ENCODE results near the gene SCAP. TPM values are rescaled to one million over a fixed set of nuclear protein-coding genes. Genes with fewer than 3 reads are reported as not detected.

The SCAP gene
- total and polyA plus RNA-seq, 2 experiments from 2014 or later, result 35.5 to 141 TPM

DNA sequence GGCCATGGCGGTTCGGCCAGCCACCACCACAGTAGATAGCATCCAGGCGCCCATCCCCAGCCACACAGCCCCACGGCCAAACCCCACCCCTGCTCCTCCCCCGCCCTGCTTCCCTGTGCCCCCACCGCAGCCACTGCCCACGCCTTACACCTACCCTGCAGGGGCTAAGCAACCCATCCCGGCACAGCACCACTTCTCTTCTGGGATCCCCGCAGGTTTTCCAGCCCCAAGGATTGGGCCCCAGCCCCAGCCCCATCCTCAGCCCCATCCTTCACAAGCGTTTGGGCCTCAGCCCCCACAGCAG lies 65.4 kb downstream of the SCAP start (continued):
- no peak for TF ChIP-seq ZNF331 (CRISPR knock-in tag; IDR thresholded peaks at IDR 0.05; ENCODE audit: low read depth)
- TF ChIP-seq EZH2phosphoT487 (IDR thresholded peaks at IDR 0.05; ENCODE audit: unreplicated experiment), result no peak
- TF ChIP-seq, protein P1, sequence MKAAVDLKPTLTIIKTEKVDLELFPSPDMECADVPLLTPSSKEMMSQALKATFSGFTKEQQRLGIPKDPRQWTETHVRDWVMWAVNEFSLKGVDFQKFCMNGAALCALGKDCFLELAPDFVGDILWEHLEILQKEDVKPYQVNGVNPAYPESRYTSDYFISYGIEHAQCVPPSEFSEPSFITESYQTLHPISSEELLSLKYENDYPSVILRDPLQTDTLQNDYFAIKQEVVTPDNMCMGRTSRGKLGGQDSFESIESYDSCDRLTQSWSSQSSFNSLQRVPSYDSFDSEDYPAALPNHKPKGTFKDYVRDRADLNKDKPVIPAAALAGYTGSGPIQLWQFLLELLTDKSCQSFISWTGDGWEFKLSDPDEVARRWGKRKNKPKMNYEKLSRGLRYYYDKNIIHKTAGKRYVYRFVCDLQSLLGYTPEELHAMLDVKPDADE (IDR thresholded peaks at IDR 0.05), result no peak
- no peak for TF ChIP-seq STAT1 (IDR thresholded peaks at IDR 0.05; ENCODE audit: unreplicated experiment)
- TF ChIP-seq CREB1 (CRISPR knock-in tag; IDR thresholded peaks at IDR 0.05; ENCODE audit: low read depth), result no peak
- TF ChIP-seq NANOG (IDR thresholded peaks at IDR 0.05; ENCODE audit: borderline replicate concordance), result no peak

DNA sequence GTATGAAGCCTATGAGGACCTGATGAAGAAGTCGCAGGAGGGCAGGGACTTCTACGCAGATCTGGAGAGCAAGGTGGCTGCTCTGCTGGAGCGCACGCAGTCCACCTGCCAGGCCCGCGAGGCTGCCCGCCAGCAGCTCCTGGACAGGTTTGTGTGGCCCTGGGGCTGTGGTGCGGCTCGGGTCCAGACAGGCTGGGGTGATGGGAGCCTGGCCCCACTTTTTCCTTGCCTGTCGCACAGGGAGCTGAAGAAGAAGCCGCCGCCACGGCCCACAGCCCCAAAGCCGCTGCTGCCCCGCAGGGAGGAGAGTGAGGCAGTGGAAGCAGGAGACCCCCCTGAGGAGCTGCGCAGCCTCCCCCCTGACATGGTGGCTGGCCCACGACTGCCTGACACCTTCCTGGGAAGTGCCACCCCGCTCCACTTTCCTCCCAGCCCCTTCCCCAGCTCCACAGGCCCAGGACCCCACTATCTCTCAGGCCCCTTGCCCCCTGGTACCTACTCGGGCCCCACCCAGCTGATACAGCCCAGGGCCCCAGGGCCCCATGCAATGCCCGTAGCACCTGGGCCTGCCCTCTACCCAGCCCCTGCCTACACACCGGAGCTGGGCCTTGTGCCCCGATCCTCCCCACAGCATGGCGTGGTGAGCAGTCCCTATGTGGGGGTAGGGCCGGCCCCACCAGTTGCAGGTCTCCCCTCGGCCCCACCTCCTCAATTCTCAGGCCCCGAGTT lies 65.9 kb downstream of the SCAP start:
- H3K79me2 ChIP-seq (replicated peaks; ENCODE audit: insufficient read depth), result no peaks in the 10 kb centered on the region
- no peak overlapping the region for H3K4me3 ChIP-seq
- no peak overlapping the region for H3K4me2 ChIP-seq
- no peaks in the 10 kb centered on the region for H3K36me3 ChIP-seq (ENCODE audit: insufficient read depth)
- no peak overlapping the region for H3K27ac ChIP-seq (ENCODE audit: low read depth)
- H3K36me3 Mint-ChIP-seq (ENCODE audit: low read depth), result peaks cover 45% of the 10 kb centered on the region
- H3K4me1 ChIP-seq (ENCODE audit: insufficient read depth), result no peaks in the 10 kb centered on the region
- H3F3A ChIP-seq (replicated peaks; ENCODE audit: low read depth), result 0 out of 2 replicates have a peak, but pooled peaks cover 14% of the 10 kb centered on the region
- H3K9me2 ChIP-seq (ENCODE audit: insufficient read depth), result no peaks in the 10 kb centered on the region
- no peaks in the 10 kb centered on the region for H3K4me1 Mint-ChIP-seq
- H3K9me3 Mint-ChIP-seq, result peaks cover under 1% of the 10 kb centered on the region; the same call in 1 of the 3 replicates
- no peak for ATAC-seq
- peaks cover 24% of the 10 kb centered on the region for H3K27me3 Mint-ChIP-seq (ENCODE audit: insufficient read depth, low read depth, poor library complexity)
- no peak overlapping the region for H3K27ac Mint-ChIP-seq
- no peak overlapping the region for H3K4me3 Mint-ChIP-seq
- DNase-seq (ENCODE audit: low spot score), result no peak
- peaks cover 3% of the 10 kb centered on the region; the same call in 1 of the 2 replicates for H4K20me1 ChIP-seq (replicated peaks; ENCODE audit: insufficient read depth)
- no peak overlapping the region for H2AFZ ChIP-seq
- H3K27me3 ChIP-seq (ENCODE audit: insufficient read depth), result no peaks in the 10 kb centered on the region
- TF ChIP-seq JUNB (IDR thresholded peaks at IDR 0.05; ENCODE audit: unreplicated experiment), result no peak
- no peak for TF ChIP-seq STAT1 (IDR thresholded peaks at IDR 0.05; ENCODE audit: unreplicated experiment)
- no peak for TF ChIP-seq POLR2AphosphoS5 (IDR thresholded peaks at IDR 0.05; ENCODE audit: low read depth)
- TF ChIP-seq, protein P1 (IDR thresholded peaks at IDR 0.05), result no peak
- no peak for TF ChIP-seq NANOG (IDR thresholded peaks at IDR 0.05; ENCODE audit: borderline replicate concordance)
- no peak for TF ChIP-seq CREB1 (CRISPR knock-in tag; IDR thresholded peaks at IDR 0.05; ENCODE audit: low read depth)
- TF ChIP-seq, protein P2, sequence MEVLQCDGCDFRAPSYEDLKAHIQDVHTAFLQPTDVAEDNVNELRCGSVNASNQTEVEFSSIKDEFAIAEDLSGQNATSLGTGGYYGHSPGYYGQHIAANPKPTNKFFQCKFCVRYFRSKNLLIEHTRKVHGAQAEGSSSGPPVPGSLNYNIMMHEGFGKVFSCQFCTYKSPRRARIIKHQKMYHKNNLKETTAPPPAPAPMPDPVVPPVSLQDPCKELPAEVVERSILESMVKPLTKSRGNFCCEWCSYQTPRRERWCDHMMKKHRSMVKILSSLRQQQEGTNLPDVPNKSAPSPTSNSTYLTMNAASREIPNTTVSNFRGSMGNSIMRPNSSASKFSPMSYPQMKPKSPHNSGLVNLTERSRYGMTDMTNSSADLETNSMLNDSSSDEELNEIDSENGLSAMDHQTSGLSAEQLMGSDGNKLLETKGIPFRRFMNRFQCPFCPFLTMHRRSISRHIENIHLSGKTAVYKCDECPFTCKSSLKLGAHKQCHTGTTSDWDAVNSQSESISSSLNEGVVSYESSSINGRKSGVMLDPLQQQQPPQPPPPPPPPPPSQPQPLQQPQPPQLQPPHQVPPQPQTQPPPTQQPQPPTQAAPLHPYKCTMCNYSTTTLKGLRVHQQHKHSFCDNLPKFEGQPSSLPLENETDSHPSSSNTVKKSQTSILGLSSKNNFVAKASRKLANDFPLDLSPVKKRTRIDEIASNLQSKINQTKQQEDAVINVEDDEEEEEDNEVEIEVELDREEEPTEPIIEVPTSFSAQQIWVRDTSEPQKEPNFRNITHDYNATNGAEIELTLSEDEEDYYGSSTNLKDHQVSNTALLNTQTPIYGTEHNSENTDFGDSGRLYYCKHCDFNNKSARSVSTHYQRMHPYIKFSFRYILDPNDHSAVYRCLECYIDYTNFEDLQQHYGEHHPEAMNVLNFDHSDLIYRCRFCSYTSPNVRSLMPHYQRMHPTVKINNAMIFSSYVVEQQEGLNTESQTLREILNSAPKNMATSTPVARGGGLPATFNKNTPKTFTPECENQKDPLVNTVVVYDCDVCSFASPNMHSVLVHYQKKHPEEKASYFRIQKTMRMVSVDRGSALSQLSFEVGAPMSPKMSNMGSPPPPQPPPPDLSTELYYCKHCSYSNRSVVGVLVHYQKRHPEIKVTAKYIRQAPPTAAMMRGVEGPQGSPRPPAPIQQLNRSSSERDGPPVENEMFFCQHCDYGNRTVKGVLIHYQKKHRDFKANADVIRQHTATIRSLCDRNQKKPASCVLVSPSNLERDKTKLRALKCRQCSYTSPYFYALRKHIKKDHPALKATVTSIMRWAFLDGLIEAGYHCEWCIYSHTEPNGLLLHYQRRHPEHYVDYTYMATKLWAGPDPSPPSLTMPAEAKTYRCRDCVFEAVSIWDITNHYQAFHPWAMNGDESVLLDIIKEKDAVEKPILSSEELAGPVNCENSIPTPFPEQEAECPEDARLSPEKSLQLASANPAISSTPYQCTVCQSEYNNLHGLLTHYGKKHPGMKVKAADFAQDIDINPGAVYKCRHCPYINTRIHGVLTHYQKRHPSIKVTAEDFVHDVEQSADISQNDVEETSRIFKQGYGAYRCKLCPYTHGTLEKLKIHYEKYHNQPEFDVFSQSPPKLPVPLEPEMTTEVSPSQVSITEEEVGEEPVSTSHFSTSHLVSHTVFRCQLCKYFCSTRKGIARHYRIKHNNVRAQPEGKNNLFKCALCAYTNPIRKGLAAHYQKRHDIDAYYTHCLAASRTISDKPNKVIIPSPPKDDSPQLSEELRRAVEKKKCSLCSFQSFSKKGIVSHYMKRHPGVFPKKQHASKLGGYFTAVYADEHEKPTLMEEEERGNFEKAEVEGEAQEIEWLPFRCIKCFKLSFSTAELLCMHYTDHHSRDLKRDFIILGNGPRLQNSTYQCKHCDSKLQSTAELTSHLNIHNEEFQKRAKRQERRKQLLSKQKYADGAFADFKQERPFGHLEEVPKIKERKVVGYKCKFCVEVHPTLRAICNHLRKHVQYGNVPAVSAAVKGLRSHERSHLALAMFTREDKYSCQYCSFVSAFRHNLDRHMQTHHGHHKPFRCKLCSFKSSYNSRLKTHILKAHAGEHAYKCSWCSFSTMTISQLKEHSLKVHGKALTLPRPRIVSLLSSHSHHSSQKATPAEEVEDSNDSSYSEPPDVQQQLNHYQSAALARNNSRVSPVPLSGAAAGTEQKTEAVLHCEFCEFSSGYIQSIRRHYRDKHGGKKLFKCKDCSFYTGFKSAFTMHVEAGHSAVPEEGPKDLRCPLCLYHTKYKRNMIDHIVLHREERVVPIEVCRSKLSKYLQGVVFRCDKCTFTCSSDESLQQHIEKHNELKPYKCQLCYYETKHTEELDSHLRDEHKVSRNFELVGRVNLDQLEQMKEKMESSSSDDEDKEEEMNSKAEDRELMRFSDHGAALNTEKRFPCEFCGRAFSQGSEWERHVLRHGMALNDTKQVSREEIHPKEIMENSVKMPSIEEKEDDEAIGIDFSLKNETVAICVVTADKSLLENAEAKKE (CRISPR knock-in tag; IDR thresholded peaks at IDR 0.05), result no peak
- TF ChIP-seq, protein P3, sequence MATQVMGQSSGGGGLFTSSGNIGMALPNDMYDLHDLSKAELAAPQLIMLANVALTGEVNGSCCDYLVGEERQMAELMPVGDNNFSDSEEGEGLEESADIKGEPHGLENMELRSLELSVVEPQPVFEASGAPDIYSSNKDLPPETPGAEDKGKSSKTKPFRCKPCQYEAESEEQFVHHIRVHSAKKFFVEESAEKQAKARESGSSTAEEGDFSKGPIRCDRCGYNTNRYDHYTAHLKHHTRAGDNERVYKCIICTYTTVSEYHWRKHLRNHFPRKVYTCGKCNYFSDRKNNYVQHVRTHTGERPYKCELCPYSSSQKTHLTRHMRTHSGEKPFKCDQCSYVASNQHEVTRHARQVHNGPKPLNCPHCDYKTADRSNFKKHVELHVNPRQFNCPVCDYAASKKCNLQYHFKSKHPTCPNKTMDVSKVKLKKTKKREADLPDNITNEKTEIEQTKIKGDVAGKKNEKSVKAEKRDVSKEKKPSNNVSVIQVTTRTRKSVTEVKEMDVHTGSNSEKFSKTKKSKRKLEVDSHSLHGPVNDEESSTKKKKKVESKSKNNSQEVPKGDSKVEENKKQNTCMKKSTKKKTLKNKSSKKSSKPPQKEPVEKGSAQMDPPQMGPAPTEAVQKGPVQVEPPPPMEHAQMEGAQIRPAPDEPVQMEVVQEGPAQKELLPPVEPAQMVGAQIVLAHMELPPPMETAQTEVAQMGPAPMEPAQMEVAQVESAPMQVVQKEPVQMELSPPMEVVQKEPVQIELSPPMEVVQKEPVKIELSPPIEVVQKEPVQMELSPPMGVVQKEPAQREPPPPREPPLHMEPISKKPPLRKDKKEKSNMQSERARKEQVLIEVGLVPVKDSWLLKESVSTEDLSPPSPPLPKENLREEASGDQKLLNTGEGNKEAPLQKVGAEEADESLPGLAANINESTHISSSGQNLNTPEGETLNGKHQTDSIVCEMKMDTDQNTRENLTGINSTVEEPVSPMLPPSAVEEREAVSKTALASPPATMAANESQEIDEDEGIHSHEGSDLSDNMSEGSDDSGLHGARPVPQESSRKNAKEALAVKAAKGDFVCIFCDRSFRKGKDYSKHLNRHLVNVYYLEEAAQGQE (IDR thresholded peaks at IDR 0.05; ENCODE audit: unreplicated experiment), result no peak
- TF ChIP-seq ZNF331 (CRISPR knock-in tag; IDR thresholded peaks at IDR 0.05; ENCODE audit: low read depth), result no peak
- TF ChIP-seq EZH2phosphoT487 (IDR thresholded peaks at IDR 0.05; ENCODE audit: unreplicated experiment), result no peak
- TF ChIP-seq ZNF114 (CRISPR knock-in tag; IDR thresholded peaks at IDR 0.05), result no peak
- no peak for TF ChIP-seq EZH2 (IDR thresholded peaks at IDR 0.05; ENCODE audit: low read depth, unreplicated experiment)
